Lower leg skin (tissue), 4 donors: ENCODE results near the gene TNFSF11. TPM values are rescaled to one million over a fixed set of nuclear protein-coding genes. Genes with fewer than 3 reads are reported as not detected.

Source experiments
- DNase-seq, 2 donors: peaks; one replicate each; pipeline ENCODE4 v3.0.0-alpha.2; 2019; ENCODE audit warnings: low spot score in 2 of 2
- H3K4me3 ChIP-seq: fragments of 200-600 bp; sonication (generic); 2 replicates; pipeline ENCODE4 v1.5.1; 2017; ENCODE audit warnings: mild to moderate bottlenecking, low read depth; ENCODE audit not compliant: poor library complexity, severe bottlenecking
- POLR2A ChIP-seq, 2 donors: fragments of 450-650 bp; IDR thresholded peaks; one replicate each; pipeline ENCODE4 v1.6.1; 2016 to 2017; ENCODE audit warnings: antibody characterized with exemption in 2 of 2, mild to moderate bottlenecking in 1 of 2, moderate library complexity in 1 of 2
- WGBS, 2 donors: methylation state at CpG; one replicate each; pipeline ENCODE4 v1.1.5; 2018; 5-methylcytosine and 5-hydroxymethylcytosine counted together
- intact Hi-C: fragments of 100-400 bp; cut with DNase I; formaldehyde crosslinking; loops from one replicate; pipeline ENCODE4 v1.15.0; 2023; ENCODE audit warnings: low total_unique reads
- total RNA-seq, 4 donors: library from RNA; depleted of rRNA; stranded (reverse); fragments of >200 nt; gene quantifications; one replicate each; pipeline ENCODE4 v1.1.0, GENCODE V29; 2016
- TF ChIP-seq, protein P1 (sequence below), 3 donors: fragments of 450-650 bp; IDR thresholded peaks; one replicate each; pipeline ENCODE4 v1.5.1; 2016; ENCODE audit warnings: antibody characterized with exemption in 3 of 3, mild to moderate bottlenecking in 3 of 3, moderate library complexity in 2 of 3

Gene TNFSF11
- total RNA-seq, 4 donors from 2014 or later = 0.23 to 0.39 TPM; not detected in 2

DNA sequence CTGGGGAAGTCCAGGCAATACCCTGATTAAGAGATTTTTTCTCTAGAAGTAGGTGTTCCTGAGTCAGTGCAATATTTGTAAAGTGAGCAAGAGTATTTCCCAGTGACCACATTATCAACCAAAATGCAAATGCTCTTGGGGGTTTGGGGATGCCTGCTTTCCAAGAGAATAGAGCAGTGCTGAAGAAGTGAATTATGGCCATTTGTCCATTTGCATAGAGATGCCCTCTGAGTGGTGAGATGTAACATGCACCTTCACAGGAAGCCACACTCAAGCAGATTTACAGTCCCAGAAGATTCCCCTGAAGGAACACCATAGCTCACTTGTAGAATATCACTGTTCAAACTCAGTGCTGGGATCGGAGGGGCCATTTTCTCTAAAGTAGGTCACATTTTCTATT lies 71.8 kb downstream of the TNFSF11 start:
- intact Hi-C loops = no loop called here
- DNase-seq = no peak
- TF ChIP-seq, protein P1, sequence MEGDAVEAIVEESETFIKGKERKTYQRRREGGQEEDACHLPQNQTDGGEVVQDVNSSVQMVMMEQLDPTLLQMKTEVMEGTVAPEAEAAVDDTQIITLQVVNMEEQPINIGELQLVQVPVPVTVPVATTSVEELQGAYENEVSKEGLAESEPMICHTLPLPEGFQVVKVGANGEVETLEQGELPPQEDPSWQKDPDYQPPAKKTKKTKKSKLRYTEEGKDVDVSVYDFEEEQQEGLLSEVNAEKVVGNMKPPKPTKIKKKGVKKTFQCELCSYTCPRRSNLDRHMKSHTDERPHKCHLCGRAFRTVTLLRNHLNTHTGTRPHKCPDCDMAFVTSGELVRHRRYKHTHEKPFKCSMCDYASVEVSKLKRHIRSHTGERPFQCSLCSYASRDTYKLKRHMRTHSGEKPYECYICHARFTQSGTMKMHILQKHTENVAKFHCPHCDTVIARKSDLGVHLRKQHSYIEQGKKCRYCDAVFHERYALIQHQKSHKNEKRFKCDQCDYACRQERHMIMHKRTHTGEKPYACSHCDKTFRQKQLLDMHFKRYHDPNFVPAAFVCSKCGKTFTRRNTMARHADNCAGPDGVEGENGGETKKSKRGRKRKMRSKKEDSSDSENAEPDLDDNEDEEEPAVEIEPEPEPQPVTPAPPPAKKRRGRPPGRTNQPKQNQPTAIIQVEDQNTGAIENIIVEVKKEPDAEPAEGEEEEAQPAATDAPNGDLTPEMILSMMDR (IDR thresholded peaks at IDR 0.05) = no peak
- TF ChIP-seq POLR2A (IDR thresholded peaks at IDR 0.05) = no peak
- 83 to 87% methylated on average over 1 of the region's 1 CpG for WGBS, 2 donors
- H3K4me3 ChIP-seq = no peak overlapping the region

DNA sequence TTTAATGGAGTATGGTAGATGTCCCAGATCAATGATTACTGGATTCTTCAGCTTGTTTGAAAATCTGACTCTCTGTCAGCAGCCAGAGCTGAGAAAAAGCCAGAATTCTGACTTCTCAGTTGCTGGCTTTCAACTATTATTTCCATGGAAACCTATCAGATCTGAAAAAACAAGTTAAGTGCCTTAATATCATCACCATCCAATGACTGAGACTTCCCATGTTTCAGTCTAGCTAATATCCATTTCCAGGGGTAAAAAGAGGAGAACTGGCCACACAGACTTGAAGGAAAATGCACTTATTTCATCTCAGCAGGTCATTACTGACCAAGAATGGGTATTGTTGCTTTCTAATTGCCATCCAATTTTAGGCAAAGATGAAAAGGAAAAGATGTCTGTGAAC lies 75.2 kb downstream of the TNFSF11 start:
- no peak for TF ChIP-seq POLR2A (IDR thresholded peaks at IDR 0.05)
- TF ChIP-seq, protein P1 (IDR thresholded peaks at IDR 0.05) = no peak
- no peak for DNase-seq
- intact Hi-C loops = no loop called here

DNA sequence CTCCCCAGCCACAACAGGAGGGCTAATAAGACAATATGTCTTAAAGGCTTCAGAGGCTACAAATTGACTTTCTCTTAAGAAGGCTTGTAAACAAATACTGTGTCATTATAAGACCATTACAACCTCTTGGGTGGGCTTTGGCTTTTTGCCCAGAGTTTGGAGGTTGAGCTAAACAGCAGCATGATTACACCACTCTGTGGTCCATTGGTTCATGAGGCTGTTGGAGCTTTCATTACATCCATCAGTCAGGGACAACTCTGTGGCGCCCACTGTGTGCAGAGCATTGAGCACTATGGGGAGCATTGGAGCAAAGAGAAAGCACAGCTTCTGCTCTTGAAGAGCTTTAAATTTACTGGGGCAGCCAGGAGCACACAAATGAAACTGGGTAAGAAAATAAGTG lies 75.9 kb downstream of the TNFSF11 start:
- no peak for DNase-seq
- intact Hi-C loops = no loop called here
- H3K4me3 ChIP-seq = no peak overlapping the region
- TF ChIP-seq, protein P1 (IDR thresholded peaks at IDR 0.05) = no peak
- no peak for TF ChIP-seq POLR2A (IDR thresholded peaks at IDR 0.05)
- WGBS, 2 donors = 94 to 100% methylated on average over 1 of the region's 1 CpG

More for the DNA sequence above, 75.2 kb downstream of the TNFSF11 start:
- H3K4me3 ChIP-seq = no peak overlapping the region

DNA sequence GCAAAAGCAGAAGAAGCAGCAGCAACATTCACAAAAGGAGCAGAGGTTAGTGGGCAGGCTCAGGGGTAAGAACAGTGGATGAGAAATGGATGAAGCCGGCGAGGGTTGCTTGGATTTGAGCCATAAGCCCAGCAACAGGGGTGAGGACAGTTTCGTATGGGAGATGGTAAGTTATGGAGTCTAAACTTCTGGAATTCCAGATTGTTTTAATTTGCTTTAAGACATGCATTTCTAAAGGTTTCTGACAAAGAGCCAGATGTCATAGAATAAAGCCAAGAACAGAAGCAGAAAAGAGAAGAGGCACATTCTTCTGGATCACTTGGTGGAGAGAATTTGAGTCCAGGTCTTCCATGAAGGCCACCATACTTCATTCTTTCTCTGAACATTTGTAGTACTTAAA lies 76.6 kb downstream of the TNFSF11 start:
- no peak for DNase-seq
- no peak for TF ChIP-seq POLR2A (IDR thresholded peaks at IDR 0.05)
- TF ChIP-seq, protein P1 (IDR thresholded peaks at IDR 0.05) = no peak
- intact Hi-C loops = no loop called here
- H3K4me3 ChIP-seq = no peak overlapping the region
- 50 to 61% methylated on average over 3 of the region's 3 CpGs for WGBS, 2 donors

DNA sequence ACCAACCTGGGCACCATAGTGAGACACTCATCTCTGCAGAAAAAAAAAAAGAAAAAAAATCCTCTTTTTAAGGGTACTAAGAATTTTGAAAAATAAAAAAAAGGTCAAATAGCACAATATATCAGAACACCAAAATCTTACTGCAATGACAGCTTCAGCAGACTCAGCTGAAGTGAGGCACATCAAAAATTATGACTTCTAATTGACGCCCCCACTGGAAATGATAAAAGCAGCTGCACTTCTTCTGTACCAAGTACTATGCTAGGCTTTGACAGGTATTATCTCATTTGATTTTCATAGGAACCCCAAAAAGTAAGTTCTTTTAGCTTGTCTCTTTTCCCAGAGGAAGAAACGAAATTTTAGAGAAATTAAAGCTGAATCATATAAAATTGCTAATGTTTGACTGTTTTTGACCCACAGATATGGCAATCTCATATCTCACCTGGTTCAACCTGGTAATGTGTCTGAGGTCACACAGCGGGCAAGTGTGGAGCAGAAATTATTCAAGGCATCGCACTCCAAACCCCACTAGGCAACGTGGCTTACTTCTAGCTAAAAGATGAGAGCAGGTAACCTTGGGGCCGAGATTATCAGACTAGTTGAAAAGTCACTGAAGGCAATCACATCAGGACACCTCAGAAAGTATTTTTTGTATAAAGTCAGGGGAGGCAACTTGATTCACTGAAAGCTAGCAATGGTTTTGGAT lies 78.1 kb downstream of the TNFSF11 start:
- no peak for TF ChIP-seq POLR2A (IDR thresholded peaks at IDR 0.05)
- TF ChIP-seq, protein P1 (IDR thresholded peaks at IDR 0.05) = no peak
- H3K4me3 ChIP-seq = no peak overlapping the region
- 78 to 81% methylated on average over 6 of the region's 6 CpGs for WGBS, 2 donors
- intact Hi-C loops = no loop called here
- DNase-seq = no peak
